MCF 10A (cell line): ENCODE data around the gene PTTG1IP. TPM values are rescaled to one million over a fixed set of nuclear protein-coding genes. Genes with fewer than 3 reads are reported as not detected.

ENCODE experiments used
- BruUV-seq: library from RNA; stranded (reverse); fragments of 400-500 nt; replicated peaks from 2 replicates; lab custom pipeline; 2021; lab: Mats Ljungman, UMichigan
- CTCF ChIA-PET: fragments of 300-600 bp; sonication (Branson Sonifier 250); formaldehyde crosslinking; extraction: SDS; loops from one replicate; lab custom pipeline; 2021; ENCODE audit warnings: antibody characterized with exemption, inconsistent platforms; lab: Yijun Ruan, JAX
- POLR2A ChIA-PET: fragments of 300-600, 350-650 bp; sonication (Branson Sonifier 250); formaldehyde crosslinking; extraction: SDS; loops from one replicate; lab custom pipeline; 2020; ENCODE audit warnings: antibody characterized with exemption, inconsistent platforms; lab: Yijun Ruan, JAX
- DNase-seq: peaks from one replicate; pipeline ENCODE4 v3.0.0-alpha.2; 2018; ENCODE audit not compliant: unreplicated experiment
- H3K27ac Mint-ChIP-seq: one replicate; pipeline ENCODE4 v1.8.0; 2022; ENCODE audit warnings: mild to moderate bottlenecking, low read depth, mixed read lengths; ENCODE audit not compliant: unreplicated experiment
- H3K27me3 Mint-ChIP-seq: one replicate; pipeline ENCODE4 v1.8.0; 2022; ENCODE audit warnings: mixed read lengths; ENCODE audit not compliant: insufficient read depth, unreplicated experiment
- H3K36me3 Mint-ChIP-seq: one replicate; pipeline ENCODE4 v1.8.0; 2022; ENCODE audit warnings: mild to moderate bottlenecking, moderate library complexity, mixed read lengths; ENCODE audit not compliant: insufficient read depth, unreplicated experiment
- H3K4me1 Mint-ChIP-seq: one replicate; pipeline ENCODE4 v1.8.0; 2022; ENCODE audit warnings: mixed read lengths; ENCODE audit not compliant: insufficient read depth, unreplicated experiment
- H3K4me3 Mint-ChIP-seq: one replicate; pipeline ENCODE4 v1.8.0; 2022; ENCODE audit warnings: mild to moderate bottlenecking, moderate library complexity, mixed read lengths; ENCODE audit not compliant: unreplicated experiment
- H3K9me3 Mint-ChIP-seq: one replicate; pipeline ENCODE4 v1.8.0; 2022; ENCODE audit warnings: mixed read lengths; ENCODE audit not compliant: unreplicated experiment
- intact Hi-C: fragments of 100-400 bp; cut with micrococcal nuclease; formaldehyde crosslinking; loops from 2 replicates; pipeline ENCODE4 v1.14.1; 2022
- total RNA-seq: library from RNA; stranded (reverse); gene quantifications from 2 replicates; pipeline ENCODE4 v1.2.3, GENCODE V29; 2022
- TF ChIP-seq, protein P1 (sequence below): fragments of 200-600 bp; IDR thresholded peaks from one replicate; pipeline ENCODE4 v1.8.0; 2022; ENCODE audit warnings: antibody characterized with exemption, mild to moderate bottlenecking; ENCODE audit not compliant: unreplicated experiment

The PTTG1IP gene
- total RNA-seq, 1 experiment from 2014 or later: 338 TPM

GRCh38 chr21:44899768-44900558 is 26.5 kb upstream of the PTTG1IP start:
- CTCF ChIA-PET: no interaction called here

GRCh38 chr21:44898851-44899767 is 25.6 kb upstream of the PTTG1IP start:
- H3K9me3 Mint-ChIP-seq: no peaks in the 10 kb centered on the region
- H3K27me3 Mint-ChIP-seq: no peaks in the 10 kb centered on the region
- H3K27ac Mint-ChIP-seq: no peak overlapping the region
- TF ChIP-seq, protein P1, sequence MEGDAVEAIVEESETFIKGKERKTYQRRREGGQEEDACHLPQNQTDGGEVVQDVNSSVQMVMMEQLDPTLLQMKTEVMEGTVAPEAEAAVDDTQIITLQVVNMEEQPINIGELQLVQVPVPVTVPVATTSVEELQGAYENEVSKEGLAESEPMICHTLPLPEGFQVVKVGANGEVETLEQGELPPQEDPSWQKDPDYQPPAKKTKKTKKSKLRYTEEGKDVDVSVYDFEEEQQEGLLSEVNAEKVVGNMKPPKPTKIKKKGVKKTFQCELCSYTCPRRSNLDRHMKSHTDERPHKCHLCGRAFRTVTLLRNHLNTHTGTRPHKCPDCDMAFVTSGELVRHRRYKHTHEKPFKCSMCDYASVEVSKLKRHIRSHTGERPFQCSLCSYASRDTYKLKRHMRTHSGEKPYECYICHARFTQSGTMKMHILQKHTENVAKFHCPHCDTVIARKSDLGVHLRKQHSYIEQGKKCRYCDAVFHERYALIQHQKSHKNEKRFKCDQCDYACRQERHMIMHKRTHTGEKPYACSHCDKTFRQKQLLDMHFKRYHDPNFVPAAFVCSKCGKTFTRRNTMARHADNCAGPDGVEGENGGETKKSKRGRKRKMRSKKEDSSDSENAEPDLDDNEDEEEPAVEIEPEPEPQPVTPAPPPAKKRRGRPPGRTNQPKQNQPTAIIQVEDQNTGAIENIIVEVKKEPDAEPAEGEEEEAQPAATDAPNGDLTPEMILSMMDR: no peak
- no peak overlapping the region for H3K4me3 Mint-ChIP-seq
- intact Hi-C loops: no loop called here
- CTCF ChIA-PET: interaction anchor here (0.5 kb wide), 1 partner anchor 283 kb away, joined by 5 read pairs; no protein-coding TSS in a partner anchor
- H3K36me3 Mint-ChIP-seq: peaks cover 8% of the 10 kb centered on the region
- no peak for DNase-seq
- no peaks in the 10 kb centered on the region for H3K4me1 Mint-ChIP-seq
- BruUV-seq: no TSS peak
- POLR2A ChIA-PET: interaction anchor here (0.6 to 0.9 kb wide), 2 partner anchors 27 to 180 kb away, joined by 3 read pairs; no protein-coding TSS in a partner anchor

More at GRCh38 chr21:44899768-44900558, 26.5 kb upstream of the PTTG1IP start:
- H3K4me3 Mint-ChIP-seq: no peak overlapping the region
- TF ChIP-seq, protein P1: no peak
- no TSS peak for BruUV-seq
- H3K36me3 Mint-ChIP-seq: peaks cover 8% of the 10 kb centered on the region
- no peaks in the 10 kb centered on the region for H3K27me3 Mint-ChIP-seq
- POLR2A ChIA-PET: interaction anchor here (0.6 kb wide), 1 partner anchor 179 kb away, joined by 3 read pairs; no protein-coding TSS in a partner anchor
- DNase-seq: no peak
- intact Hi-C loops: no loop called here
- no peaks in the 10 kb centered on the region for H3K4me1 Mint-ChIP-seq
- no peak overlapping the region for H3K27ac Mint-ChIP-seq
- no peaks in the 10 kb centered on the region for H3K9me3 Mint-ChIP-seq

DNA sequence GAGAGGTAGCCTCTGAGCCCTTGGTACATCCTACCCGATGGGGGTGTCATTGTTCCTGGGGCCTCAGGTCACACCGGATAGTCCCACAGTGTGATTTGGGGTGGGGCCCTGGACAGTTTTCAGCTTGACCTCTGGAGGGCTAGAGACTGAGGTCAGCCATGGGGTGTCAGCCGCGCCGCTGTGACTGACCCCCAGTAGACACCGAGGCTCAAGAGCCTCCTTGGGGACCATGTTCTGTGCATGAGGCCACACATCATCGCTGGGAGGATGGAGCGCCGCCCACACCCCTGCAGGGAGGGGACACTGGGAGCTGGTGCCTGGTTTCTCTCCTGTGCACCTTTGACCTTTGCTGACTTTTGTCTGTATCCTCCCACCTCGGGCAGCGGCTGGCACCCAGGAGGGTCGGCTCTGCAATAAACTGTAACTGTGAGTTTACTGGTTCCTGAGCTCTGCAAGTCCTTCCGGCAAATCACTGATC is 24.6 kb upstream of the PTTG1IP start:
- Mint-ChIP-seq H3K9me3 (no peaks in the 10 kb centered on the region), H3K4me3 (no peak overlapping the region), H3K4me1 (no peaks in the 10 kb centered on the region), H3K27me3 (no peaks in the 10 kb centered on the region), H3K27ac (no peak overlapping the region), H3K36me3 (peaks cover 6% of the 10 kb centered on the region)
- DNase-seq: no peak
- ChIA-PET POLR2A (interaction anchor here (1.3 kb wide), 1 partner anchor 96 kb away, joined by 3 read pairs; the partner anchor contains the start of gene UBE2G2), CTCF (interaction anchor here (0.5 to 1.0 kb wide), 4 partner anchors 13 to 284 kb away, joined by 3 to 5 read pairs (median 4); no protein-coding TSS in a partner anchor)
- no TSS peak for BruUV-seq
- intact Hi-C loops: no loop called here
- TF ChIP-seq, protein P1: no peak
